ENCODE measurements around the gene CPT2. TPM values are rescaled to one million over a fixed set of nuclear protein-coding genes. Genes with fewer than 3 reads are reported as not detected.

The CPT2 gene
- polyA plus RNA-seq, 1 of the 3 experiments (the other 2 are of a cell fraction), result 18.6 TPM

DNA sequence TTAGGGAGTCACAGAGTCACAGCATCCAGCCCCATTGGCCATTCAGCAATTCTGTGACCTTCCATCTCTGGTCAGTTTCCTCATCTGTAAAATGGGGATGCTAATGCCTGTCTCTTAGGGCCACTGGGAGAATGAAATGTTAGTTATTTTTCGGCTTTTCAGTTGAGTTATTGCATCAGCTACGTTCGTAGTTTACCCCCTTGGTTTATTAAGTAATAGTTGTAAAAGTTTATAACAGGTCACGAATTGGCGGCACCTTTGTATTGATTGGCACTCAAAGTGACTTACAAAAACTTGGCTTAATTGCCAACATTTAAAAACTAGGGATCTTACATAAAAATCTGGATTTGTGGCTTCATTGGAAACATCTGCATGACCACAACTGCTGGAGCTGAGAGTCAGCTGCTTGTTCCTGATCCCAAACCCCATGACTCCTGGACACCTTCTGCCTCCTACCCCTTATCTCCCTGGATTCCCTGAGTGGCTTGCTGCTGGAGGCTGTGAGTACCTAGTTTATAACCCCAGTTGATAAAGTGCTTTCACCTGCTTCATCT lies 31.1 kb upstream of the CPT2 start:
- Histone ChIP-seq H3K9me3 (no peaks in the 10 kb centered on the region), H3K4me1 (ENCODE audit: control insufficient read depth in 1 of 2, insufficient read depth in 2 of 2, low read depth in 1 of 2, low read length in 1 of 2) (no peaks in the 10 kb centered on the region; a peak in 1 of 4 replicates), H3K4me3 (ENCODE audit: low read depth in 2 of 2, low read length in 1 of 2) (no peak overlapping the region), H3K9me2 (no peaks in the 10 kb centered on the region), H2AFZ (ENCODE audit: low read depth) (no peak overlapping the region), H3F3A (replicated peaks; ENCODE audit: insufficient read depth) (no peaks in the 10 kb centered on the region), H3K9ac (no peak overlapping the region), H3K27ac (ENCODE audit: low read depth in 2 of 2, low read length in 1 of 2) (no peak overlapping the region), H3K79me2 (ENCODE audit: insufficient read depth) (no peaks in the 10 kb centered on the region), H3K36me3 (replicated peaks in 1 of 2; ENCODE audit: control insufficient read depth in 1 of 2, insufficient read depth in 2 of 2, low read length in 1 of 2) (no peaks in the 10 kb centered on the region), H4K20me1 (ENCODE audit: insufficient read depth) (no peaks in the 10 kb centered on the region), H3K4me2 (no peak overlapping the region), H3K27me3 (ENCODE audit: insufficient read depth) (no peaks in the 10 kb centered on the region)
- no peak for DNase-seq
- TF ChIP-seq YY1 (IDR thresholded peaks at IDR 0.05; ENCODE audit: low read depth), result no peak
- no peak for TF ChIP-seq NFIC (IDR thresholded peaks at IDR 0.05; ENCODE audit: borderline replicate concordance)
- no peak for TF ChIP-seq GATA2 (CRISPR knock-in tag; IDR thresholded peaks at IDR 0.05)
- no peak for TF ChIP-seq FOXJ3 (CRISPR knock-in tag; IDR thresholded peaks at IDR 0.05)
- no peak for TF ChIP-seq GABPA (IDR thresholded peaks at IDR 0.05; ENCODE audit: low read depth)
- TF ChIP-seq ELF1 (IDR thresholded peaks at IDR 0.05), result no peak
- TF ChIP-seq, protein P1, sequence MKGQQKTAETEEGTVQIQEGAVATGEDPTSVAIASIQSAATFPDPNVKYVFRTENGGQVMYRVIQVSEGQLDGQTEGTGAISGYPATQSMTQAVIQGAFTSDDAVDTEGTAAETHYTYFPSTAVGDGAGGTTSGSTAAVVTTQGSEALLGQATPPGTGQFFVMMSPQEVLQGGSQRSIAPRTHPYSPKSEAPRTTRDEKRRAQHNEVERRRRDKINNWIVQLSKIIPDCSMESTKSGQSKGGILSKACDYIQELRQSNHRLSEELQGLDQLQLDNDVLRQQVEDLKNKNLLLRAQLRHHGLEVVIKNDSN (IDR thresholded peaks at IDR 0.05; ENCODE audit: borderline replicate concordance, low read depth), result no peak
- TF ChIP-seq, protein P2, sequence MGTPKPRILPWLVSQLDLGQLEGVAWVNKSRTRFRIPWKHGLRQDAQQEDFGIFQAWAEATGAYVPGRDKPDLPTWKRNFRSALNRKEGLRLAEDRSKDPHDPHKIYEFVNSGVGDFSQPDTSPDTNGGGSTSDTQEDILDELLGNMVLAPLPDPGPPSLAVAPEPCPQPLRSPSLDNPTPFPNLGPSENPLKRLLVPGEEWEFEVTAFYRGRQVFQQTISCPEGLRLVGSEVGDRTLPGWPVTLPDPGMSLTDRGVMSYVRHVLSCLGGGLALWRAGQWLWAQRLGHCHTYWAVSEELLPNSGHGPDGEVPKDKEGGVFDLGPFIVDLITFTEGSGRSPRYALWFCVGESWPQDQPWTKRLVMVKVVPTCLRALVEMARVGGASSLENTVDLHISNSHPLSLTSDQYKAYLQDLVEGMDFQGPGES (IDR thresholded peaks at IDR 0.05; ENCODE audit: low read depth, low read length), result no peak
- TF ChIP-seq TEAD4 (IDR thresholded peaks at IDR 0.05; ENCODE audit: borderline replicate concordance, insufficient read depth), result no peak
- no peak for TF ChIP-seq TCF12 (IDR thresholded peaks at IDR 0.05)
- WGBS (ENCODE audit: low lambda C conversion rate), result 76% methylated on average over 5 of the region's 5 CpGs
- ChIA-PET CTCF (interaction anchor here (0.8 to 5.0 kb wide), 3 partner anchors 11 to 95 kb away, joined by 3 to 28 read pairs (median 9); no protein-coding TSS in a partner anchor), POLR2A (no interaction called here)

DNA sequence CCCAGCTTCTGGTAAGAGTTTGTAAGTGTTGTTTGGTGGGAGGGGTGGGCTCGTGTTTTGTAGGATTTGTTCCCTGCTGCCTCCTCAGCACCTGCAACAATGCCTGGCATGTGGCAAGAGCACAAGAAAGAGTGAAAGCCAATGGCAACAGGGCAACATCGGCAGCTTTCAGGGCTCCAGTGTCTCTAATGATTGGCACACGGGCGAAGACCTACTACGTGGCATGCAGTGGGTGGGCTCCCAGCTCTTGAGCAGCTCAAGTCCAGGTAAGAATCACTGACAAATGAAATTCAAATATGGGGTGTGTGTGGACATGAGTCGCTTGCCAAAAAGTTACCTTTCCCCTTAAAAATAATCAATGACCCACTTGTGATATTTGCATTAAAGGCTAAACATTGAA lies 30.3 kb upstream of the CPT2 start:
- no peaks in the 10 kb centered on the region for H3K79me2 ChIP-seq (ENCODE audit: insufficient read depth)
- no peaks in the 10 kb centered on the region for H4K20me1 ChIP-seq (ENCODE audit: insufficient read depth)
- TF ChIP-seq, protein P1 (IDR thresholded peaks at IDR 0.05; ENCODE audit: borderline replicate concordance, low read depth), result no peak
- no peak for TF ChIP-seq SMC3 (IDR thresholded peaks at IDR 0.05; ENCODE audit: low read depth, low read length)
- TF ChIP-seq MEF2A (IDR thresholded peaks at IDR 0.05; ENCODE audit: borderline replicate concordance, low read depth), result no peak
- TF ChIP-seq NRF1 (IDR thresholded peaks at IDR 0.05; ENCODE audit: low read depth, low read length), result no peak
- no peaks in the 10 kb centered on the region for H3K9me2 ChIP-seq
- H3K9me3 ChIP-seq, result no peaks in the 10 kb centered on the region
- ChIA-PET CTCF (interaction anchor here (0.8 to 5.0 kb wide), 3 partner anchors 10 to 96 kb away, joined by 3 to 28 read pairs (median 5); no protein-coding TSS in a partner anchor), POLR2A (no interaction called here)
- no peaks in the 10 kb centered on the region for H3F3A ChIP-seq (replicated peaks; ENCODE audit: insufficient read depth)
- no peak overlapping the region for H3K4me3 ChIP-seq (ENCODE audit: low read depth in 2 of 2, low read length in 1 of 2)
- no peak overlapping the region for H2AFZ ChIP-seq (ENCODE audit: low read depth)
- H3K27me3 ChIP-seq (ENCODE audit: insufficient read depth), result no peaks in the 10 kb centered on the region
- no peaks in the 10 kb centered on the region; a peak in 1 of 4 replicates for H3K4me1 ChIP-seq (ENCODE audit: control insufficient read depth in 1 of 2, insufficient read depth in 2 of 2, low read depth in 1 of 2, low read length in 1 of 2)
- no peak for DNase-seq
- 76% methylated on average over 5 of the region's 6 CpGs for WGBS (ENCODE audit: low lambda C conversion rate)
- H3K9ac ChIP-seq, result no peak overlapping the region
- no peak overlapping the region for H3K27ac ChIP-seq (ENCODE audit: low read depth in 2 of 2, low read length in 1 of 2)
- no peaks in the 10 kb centered on the region for H3K36me3 ChIP-seq (replicated peaks in 1 of 2; ENCODE audit: control insufficient read depth in 1 of 2, insufficient read depth in 2 of 2, low read length in 1 of 2)
- H3K4me2 ChIP-seq, result no peak overlapping the region

All from SK-N-SH (cell line).